ENCODE results near the gene MORC3. TPM values are rescaled to one million over a fixed set of nuclear protein-coding genes. Genes with fewer than 3 reads are reported as not detected.

Gene MORC3
- total and polyA plus RNA-seq, 2 of the 4 experiments (the other 2 are of a cell fraction) = 14.0 to 23.5 TPM

- no peaks in the 10 kb centered on the region for H3K27me3 ChIP-seq (ENCODE audit: control insufficient read depth, insufficient read depth, low read length)
- H4K91ac ChIP-seq (ENCODE audit: insufficient read depth, low read depth, low read length) = no peak overlapping the region
- no peak overlapping the region for H2BK15ac ChIP-seq (ENCODE audit: low read depth, low read length)
- H2AK5ac ChIP-seq (ENCODE audit: low read depth, low read length) = no peak overlapping the region
- no peak overlapping the region for H3K4ac ChIP-seq (ENCODE audit: low read depth, low read length)
- no peak overlapping the region for H2BK5ac ChIP-seq (ENCODE audit: low read depth, low read length, poor library complexity, severe bottlenecking)
- peaks cover 3 to 19% of the 10 kb centered on the region in 2 experiments; a peak in 2 of 4 replicates for H3K79me1 ChIP-seq (ENCODE audit: low read depth in 1 of 2, low read length in 2 of 2)
- H3K9ac ChIP-seq (ENCODE audit: low read depth, low read length) = no peak overlapping the region
- dilution Hi-C loops (cut with HindIII; ENCODE audit: low sequenced_read_pairs, unreplicated experiment) (no loop called here), intact Hi-C loops (cut with micrococcal nuclease) (no loop called here), in situ Hi-C loops (cut with MboI; ENCODE audit: low sequenced_read_pairs) (no loop called here)
- ATAC-seq (ENCODE audit: low read depth) (no peak), DNase-seq (no peak)
- no peaks in the 10 kb centered on the region for H3K9me3 ChIP-seq (ENCODE audit: control insufficient read depth, insufficient read depth, low read length)
- peaks cover 2% of the 10 kb centered on the region; the same call in 1 of the 2 replicates for H3K36me3 ChIP-seq (ENCODE audit: control insufficient read depth, insufficient read depth, low read length)
- no peak overlapping the region for H3K18ac ChIP-seq (ENCODE audit: low read depth, low read length)
- BruUV-seq (replicated peaks) = no TSS peak
- no peaks in the 10 kb centered on the region for H4K20me1 ChIP-seq (ENCODE audit: insufficient read depth, low read length)
- H3K23ac ChIP-seq (ENCODE audit: low read depth, low read length) = no peak overlapping the region
- H3K27ac ChIP-seq (ENCODE audit: insufficient read depth, low read length) = no peak overlapping the region
- no peak overlapping the region for H3K4me3 ChIP-seq (ENCODE audit: insufficient read depth, low read depth, low read length)
- TF ChIP-seq NFE2L2 (IDR thresholded peaks at IDR 0.05; ENCODE audit: low read depth, low read length) (no peak), RFX5 (IDR thresholded peaks at IDR 0.05; ENCODE audit: low read depth, low read length) (no peak), POLR2A (IDR thresholded peaks at IDR 0.05; ENCODE audit: low read depth, low read length) (no peak), SMC3 (IDR thresholded peaks at IDR 0.05; ENCODE audit: low read depth, low read length) (no peak), MAFK (IDR thresholded peaks at IDR 0.05; ENCODE audit: low read depth, low read length) (no peak), RAD21 (IDR thresholded peaks at IDR 0.05; ENCODE audit: low read length) (no peak), MXI1 (IDR thresholded peaks at IDR 0.05; ENCODE audit: borderline replicate concordance, low read depth, low read length) (no peak), BHLHE40 (IDR thresholded peaks at IDR 0.05; ENCODE audit: low read depth, low read length) (no peak), ELK1 (IDR thresholded peaks at IDR 0.05; ENCODE audit: borderline replicate concordance, low read depth, low read length) (no peak), CTCF (conservative IDR thresholded peaks at IDR 0.05; ENCODE audit: low read depth, low read length) (no peak), CHD1 (IDR thresholded peaks at IDR 0.05; ENCODE audit: low read depth, low read length) (no peak), CEBPB (IDR thresholded peaks at IDR 0.05; ENCODE audit: low read depth, low read length) (no peak), USF2 (IDR thresholded peaks at IDR 0.05; ENCODE audit: low read depth, low read length) (no peak), RCOR1 (IDR thresholded peaks at IDR 0.05; ENCODE audit: insufficient replicate concordance, low read length) (no peak), FOS (IDR thresholded peaks at IDR 0.05; ENCODE audit: low read depth, low read length) (no peak), MAZ (IDR thresholded peaks at IDR 0.05; ENCODE audit: borderline replicate concordance, low read depth, low read length) (no peak)
- ChIA-PET CTCF (no interaction called here), POLR2A (ENCODE audit: unreplicated experiment) (no interaction called here)
- H3K4me2 ChIP-seq (ENCODE audit: low read depth, low read length) = no peak overlapping the region
- H2AFZ ChIP-seq (replicated peaks; ENCODE audit: low read length, poor library complexity) = no peak overlapping the region
- H4K5ac ChIP-seq (ENCODE audit: low read depth, low read length) = no peak overlapping the region
- H3K14ac ChIP-seq (replicated peaks; ENCODE audit: low read depth, low read length) = no peak overlapping the region
- H4K8ac ChIP-seq (ENCODE audit: low read depth in 2 of 2, low read length in 2 of 2) = no peak overlapping the region
- no CpG with 5 or more reads among the region's 6 CpGs for WGBS, 2 experiments (ENCODE audit: extremely low coverage in 2 of 2, insufficient read length in 1 of 2)
- no peak overlapping the region for H2AK9ac ChIP-seq (replicated peaks; ENCODE audit: low read depth, low read length, poor library complexity)
- H2BK120ac ChIP-seq (ENCODE audit: low read depth, low read length) = no peak overlapping the region
- no peak overlapping the region for H3K56ac ChIP-seq (ENCODE audit: extremely low read depth, insufficient read depth, low read length)
- no peak overlapping the region for H2BK20ac ChIP-seq (ENCODE audit: low read depth, low read length)
- no peaks in the 10 kb centered on the region; the same call in 1 of the 2 replicates for H3K9me1 ChIP-seq (ENCODE audit: insufficient read depth, low read length)
- H3K4me1 ChIP-seq (ENCODE audit: control insufficient read depth, insufficient read depth, low read length) = peaks cover 4% of the 10 kb centered on the region; the same call in 1 of the 2 replicates
Measured at GRCh38 chr21:36388096-36388495, 68.1 kb downstream of the MORC3 start.

All from IMR-90 (cell line).